H1 (cell line): ENCODE measurements around the gene UNC5B. TPM values are rescaled to one million over a fixed set of nuclear protein-coding genes. Genes with fewer than 3 reads are reported as not detected.

ENCODE experiments used
- BCL11A ChIP-seq, 2 experiments: IDR thresholded peaks; one replicate each; pipeline ENCODE4 v1.6.1; 2011; ENCODE audit warnings: low read depth in 2 of 2, low read length in 2 of 2, mild to moderate bottlenecking in 2 of 2
- NANOG ChIP-seq: IDR thresholded peaks from 2 replicates; pipeline ENCODE4 v1.6.1; 2011; ENCODE audit warnings: low read length, low read depth, mild to moderate bottlenecking, inconsistent platforms; ENCODE audit not compliant: insufficient read depth, poor library complexity, severe bottlenecking
- SP1 ChIP-seq: IDR thresholded peaks from 2 replicates; pipeline ENCODE4 v1.6.1; 2011; ENCODE audit warnings: low read depth, low read length
- polyA plus RNA-seq, 7 experiments: library from polyadenylated mRNA; depleted of rRNA in 3 of 7; stranded (reverse) in 5 of 7; unstranded in 2 of 7; fragments of >200 nt in 5 of 7; fragments of 200-250 nt in 2 of 7; gene quantifications; 1 replicate in 5 of 7; 2 replicates in 1 of 7; 4 replicates in 1 of 7; pipeline versions ENCODE4 v1.2.1 to v1.2.3, GENCODE V29; 2011 to 2013; ENCODE audit warnings: missing spikeins in 2 of 7, mixed read lengths in 2 of 7
- total RNA-seq: library from RNA; stranded (reverse); fragmentation: NEBNext Ultra II Directional; extraction: Animal tissue kit (Norgen Biotek cat#: 25700); gene quantifications from 2 replicates; pipeline ENCODE4 v1.2.1, GENCODE V29; 2021

The UNC5B gene
- total and polyA plus RNA-seq, 2 of the 8 experiments (the other 6 are each of a cell fraction or from before 2014, with no cell fraction given) = 27.9 to 31.8 TPM

GRCh38 chr10:71242622-71243009 is 30.2 kb downstream of the UNC5B start (continued):
- TF ChIP-seq SP1 = no peak
- no peak for TF ChIP-seq BCL11A (IDR thresholded peaks at IDR 0.05; ENCODE audit: low read depth in 2 of 2, low read length in 2 of 2)
- TF ChIP-seq NANOG = no peak
